ENCODE results near the gene PSMF1.

PSMF1 gene

GRCh38 chr20:1118336-1119127 lies at the start of gene PSMF1:
PSMF1 (plus strand) TSS chr20:1118602; CDS start chr20:1118774, 172 bp downstream.
- peak; percentile 89 to 92 (median 90) for DNase-seq (ENCODE audit: low read depth in 4 of 4, low spot score in 1 of 4)

- DNase-seq (ENCODE audit: low read depth in 4 of 4, low spot score in 1 of 4), result no peak
These were observed 46.1 kb upstream of the PSMF1 start for GRCh38 chr20:1072258-1072657.

GRCh38 chr20:1075616-1076015 lies 42.8 kb upstream of the PSMF1 start:
- no peak for DNase-seq (ENCODE audit: low read depth in 4 of 4, low spot score in 1 of 4)

GRCh38 chr20:1081891-1082290 lies 36.5 kb upstream of the PSMF1 start:
- no peak for DNase-seq (ENCODE audit: low read depth in 4 of 4, low spot score in 1 of 4)

- DNase-seq (ENCODE audit: low read depth in 4 of 4, low spot score in 1 of 4), result no peak
These were observed 34.8 kb upstream of the PSMF1 start for GRCh38 chr20:1083431-1084080.

- DNase-seq (ENCODE audit: low read depth in 4 of 4, low spot score in 1 of 4), result no peak
These were observed 32.7 kb upstream of the PSMF1 start for GRCh38 chr20:1085492-1086276.

- no peak for DNase-seq (ENCODE audit: low read depth in 4 of 4, low spot score in 1 of 4)
These were observed 31.9 kb upstream of the PSMF1 start for GRCh38 chr20:1086277-1087213.

- no peak for DNase-seq (ENCODE audit: low read depth in 4 of 4, low spot score in 1 of 4)
These were observed 31.0 kb upstream of the PSMF1 start for GRCh38 chr20:1087311-1087905.

- no peak for DNase-seq (ENCODE audit: low read depth in 4 of 4, low spot score in 1 of 4)
These were observed 23.7 kb upstream of the PSMF1 start for GRCh38 chr20:1094751-1095150.

- DNase-seq (ENCODE audit: low read depth in 4 of 4, low spot score in 1 of 4), result no peak
These were observed 16.9 kb upstream of the PSMF1 start for GRCh38 chr20:1101533-1101932.

GRCh38 chr20:1102016-1102415 lies 16.4 kb upstream of the PSMF1 start:
- no peak for DNase-seq (ENCODE audit: low read depth in 4 of 4, low spot score in 1 of 4)

GRCh38 chr20:1103751-1104150 lies 14.7 kb upstream of the PSMF1 start:
- no peak for DNase-seq (ENCODE audit: low read depth in 4 of 4, low spot score in 1 of 4)

GRCh38 chr20:1105599-1106194 lies 12.7 kb upstream of the PSMF1 start:
- no peak for DNase-seq (ENCODE audit: low read depth in 4 of 4, low spot score in 1 of 4)

- DNase-seq (ENCODE audit: low read depth in 4 of 4, low spot score in 1 of 4), result no peak
These were observed 11.2 kb upstream of the PSMF1 start for GRCh38 chr20:1107176-1107575.

GRCh38 chr20:1108437-1108920 lies 9.9 kb upstream of the PSMF1 start:
- peak in 3 of 4 experiments; percentile 13 to 38 (median 31) for DNase-seq (ENCODE audit: low read depth in 4 of 4, low spot score in 1 of 4)

- no peak for DNase-seq (ENCODE audit: low read depth in 4 of 4, low spot score in 1 of 4)
These were observed 5.5 kb upstream of the PSMF1 start for GRCh38 chr20:1112908-1113307.

- DNase-seq (ENCODE audit: low read depth in 4 of 4, low spot score in 1 of 4), result no peak
These were observed 432 bp upstream of the PSMF1 start for GRCh38 chr20:1118004-1118335.

GRCh38 chr20:1119128-1119505 lies 715 bp downstream of the PSMF1 start:
- no peak for DNase-seq (ENCODE audit: low read depth in 4 of 4, low spot score in 1 of 4)

- DNase-seq (ENCODE audit: low read depth in 4 of 4, low spot score in 1 of 4), result no peak
These were observed 1.1 kb downstream of the PSMF1 start for GRCh38 chr20:1119524-1119923.

GRCh38 chr20:1121429-1121828 lies 3.0 kb downstream of the PSMF1 start:
- no peak for DNase-seq (ENCODE audit: low read depth in 4 of 4, low spot score in 1 of 4)

Measured in stimulated activated CD4-positive, alpha-beta T cell treated with anti-CD3 and anti-CD28 coated beads, Interleukin-1b, Interleukin-23, amount 100 ng/mL, for 24 hours (primary cell).